OCI-LY1 (cell line): ENCODE data around the gene ZNF485.

Source experiments
- CTCF ChIP-seq: fragments of 200-600 bp; sonication (generic), shearing (Covaris generic); IDR thresholded peaks from 2 replicates; pipeline ENCODE4 v1.5.1; 2017; ENCODE audit warnings: mild to moderate bottlenecking, antibody characterized with exemption, low read length, moderate library complexity, mixed read lengths
- EZH2 ChIP-seq: fragments of 200-600 bp; sonication (generic), shearing (Covaris generic); IDR thresholded peaks from 2 replicates; pipeline ENCODE4 v1.8.0; 2017; ENCODE audit warnings: borderline replicate concordance, mixed run types, mild to moderate bottlenecking, antibody characterized with exemption, low read length, moderate library complexity, mixed read lengths

- TF ChIP-seq CTCF, result no peak
- no peak for TF ChIP-seq EZH2
Observed at GRCh38 chr10:43598446-43598845, 7.8 kb upstream of the ZNF485 start.
